ENCODE data around the gene FNDC3B.

The FNDC3B gene

DNA sequence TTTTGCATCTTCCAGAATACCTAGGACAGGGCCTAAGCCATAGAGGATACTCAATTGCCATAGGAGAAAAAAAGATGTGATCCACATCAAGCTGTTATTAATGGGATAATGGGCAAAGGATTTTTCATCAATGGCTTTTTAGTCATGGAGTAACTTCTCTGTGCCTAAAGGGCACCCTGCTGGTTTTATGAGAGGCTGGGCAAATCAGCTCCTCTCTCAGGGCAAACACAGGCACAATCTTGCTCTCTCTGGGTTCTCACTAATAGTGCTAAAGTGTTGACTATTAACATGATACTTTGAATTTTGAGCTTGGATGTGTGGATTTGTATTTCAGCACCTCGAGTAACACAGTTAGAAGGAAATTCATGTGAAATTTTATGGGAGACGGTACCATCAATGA is 341.3 kb downstream of the FNDC3B start:
- Histone ChIP-seq H3K36me3 (ENCODE audit: insufficient read depth, low read length) (peaks cover 28% of the 10 kb centered on the region), H3K4me1 (ENCODE audit: insufficient read depth, low read length) (no peaks in the 10 kb centered on the region), H3K9me3 (ENCODE audit: control insufficient read depth, insufficient read depth, low read length) (no peaks in the 10 kb centered on the region), H3K9ac (ENCODE audit: low read depth, low read length) (no peak overlapping the region)

DNA sequence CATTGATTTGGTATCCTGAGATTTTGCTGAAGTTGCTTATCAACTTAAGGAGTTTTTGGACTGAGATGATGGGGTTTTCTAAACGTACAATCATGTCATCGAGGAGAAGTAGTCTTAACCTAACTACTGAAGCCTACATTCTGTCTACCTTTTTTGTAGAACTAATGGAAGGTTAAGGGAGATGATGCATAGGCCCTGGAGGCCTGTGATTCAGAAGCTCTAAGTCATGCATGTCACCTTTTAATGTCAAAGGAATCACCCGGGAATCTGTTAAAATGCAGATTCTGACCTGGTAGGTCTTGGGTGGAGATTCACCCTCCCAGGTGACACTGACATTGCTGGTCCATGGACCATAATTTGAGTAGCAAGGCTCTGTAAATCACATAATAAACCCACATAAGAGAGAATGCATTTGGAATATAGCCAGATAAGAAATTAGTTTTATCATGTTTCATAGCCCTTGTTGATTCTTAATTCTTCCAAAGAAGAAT is 344.0 kb downstream of the FNDC3B start:
- H3K4me1 ChIP-seq (ENCODE audit: insufficient read depth, low read length) = no peaks in the 10 kb centered on the region
- peaks cover 19% of the 10 kb centered on the region for H3K36me3 ChIP-seq (ENCODE audit: insufficient read depth, low read length)
- no peaks in the 10 kb centered on the region for H3K9me3 ChIP-seq (ENCODE audit: control insufficient read depth, insufficient read depth, low read length)

DNA sequence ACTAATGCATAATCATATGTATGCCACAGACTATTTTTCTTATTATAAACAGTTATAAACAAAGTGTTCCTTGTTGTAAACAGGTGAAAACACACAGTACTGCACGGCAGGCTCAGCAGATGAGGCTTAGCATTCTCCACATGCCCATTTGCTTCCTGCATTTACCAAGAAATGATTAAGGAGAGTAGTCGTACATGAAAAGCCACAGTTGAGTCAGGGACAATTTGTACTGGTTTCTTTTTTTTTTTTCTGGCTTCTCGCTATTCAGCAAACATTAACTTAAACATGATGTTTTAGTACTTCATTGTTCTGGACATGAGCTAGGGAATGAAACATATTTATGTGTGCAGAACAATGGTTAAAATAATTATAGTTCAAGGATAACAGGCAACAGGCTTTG is 345.5 kb downstream of the FNDC3B start:
- Histone ChIP-seq H3K36me3 (ENCODE audit: insufficient read depth, low read length) (0 out of 2 replicates have a peak, but pooled peaks cover 5% of the 10 kb centered on the region), H3K9me3 (ENCODE audit: control insufficient read depth, insufficient read depth, low read length) (no peaks in the 10 kb centered on the region), H3K9ac (ENCODE audit: low read depth, low read length) (no peak overlapping the region), H3K4me1 (ENCODE audit: insufficient read depth, low read length) (no peaks in the 10 kb centered on the region)

More for the DNA sequence above, 344.0 kb downstream of the FNDC3B start:
- no peak overlapping the region for H3K9ac ChIP-seq (ENCODE audit: low read depth, low read length)

DNA sequence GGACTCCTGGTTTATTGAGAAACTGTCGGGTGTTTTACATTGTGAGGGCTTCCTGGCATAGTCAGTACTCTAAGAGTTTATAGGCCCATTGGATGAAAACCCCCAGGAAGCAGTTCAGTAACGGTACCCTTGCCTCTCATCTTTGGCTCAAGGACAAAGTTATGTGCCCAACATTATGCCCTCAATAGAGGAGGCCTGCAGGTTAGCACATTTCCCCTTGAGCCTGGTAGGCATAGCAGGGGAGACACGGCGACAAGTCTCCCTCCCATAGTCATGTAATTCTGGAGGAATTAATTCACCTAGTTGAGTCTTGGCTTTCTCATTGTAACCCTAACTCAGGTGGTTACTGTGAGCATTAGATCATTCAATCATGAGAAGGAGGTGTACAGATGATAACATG is 348.4 kb downstream of the FNDC3B start:
- no peaks in the 10 kb centered on the region for H3K36me3 ChIP-seq (ENCODE audit: insufficient read depth, low read length)
- H3K4me1 ChIP-seq (ENCODE audit: insufficient read depth, low read length) = no peaks in the 10 kb centered on the region
- H3K9ac ChIP-seq (ENCODE audit: low read depth, low read length) = no peak overlapping the region
- no peaks in the 10 kb centered on the region for H3K9me3 ChIP-seq (ENCODE audit: control insufficient read depth, insufficient read depth, low read length)

DNA sequence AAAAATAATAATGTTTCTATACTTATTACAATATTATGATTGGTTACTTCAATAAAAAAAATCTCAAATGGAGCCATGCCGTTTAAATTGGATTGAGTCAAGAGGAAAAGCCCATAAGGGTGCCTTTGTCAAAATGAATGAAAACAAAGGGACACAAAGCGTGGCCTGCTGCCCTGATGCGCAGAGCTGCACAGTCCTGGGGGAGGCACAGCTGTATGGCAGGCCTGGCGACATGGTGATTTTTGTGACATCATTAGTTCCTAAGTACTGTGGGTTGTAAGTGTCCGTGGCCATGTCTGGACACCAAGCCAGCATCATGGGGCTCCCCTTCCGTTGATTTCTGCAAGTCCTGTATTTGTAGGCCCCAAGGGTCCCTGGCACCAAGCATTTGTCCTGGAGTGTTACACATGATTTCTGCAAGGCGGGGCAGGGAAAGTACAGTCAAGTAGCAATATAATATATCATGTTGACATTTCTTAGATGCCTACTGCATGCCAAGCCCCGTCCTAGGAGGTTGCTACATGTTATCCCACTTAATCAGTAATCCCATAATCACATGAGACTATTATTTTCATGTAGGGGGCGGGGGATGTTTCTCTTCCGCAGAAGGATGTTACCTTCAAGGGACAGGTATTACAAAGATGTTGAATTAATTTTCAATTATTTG is 349.2 kb downstream of the FNDC3B start:
- Histone ChIP-seq H3K36me3 (ENCODE audit: insufficient read depth, low read length) (no peaks in the 10 kb centered on the region), H3K9ac (ENCODE audit: low read depth, low read length) (no peak overlapping the region), H3K9me3 (ENCODE audit: control insufficient read depth, insufficient read depth, low read length) (no peaks in the 10 kb centered on the region), H3K4me1 (ENCODE audit: insufficient read depth, low read length) (no peaks in the 10 kb centered on the region)

DNA sequence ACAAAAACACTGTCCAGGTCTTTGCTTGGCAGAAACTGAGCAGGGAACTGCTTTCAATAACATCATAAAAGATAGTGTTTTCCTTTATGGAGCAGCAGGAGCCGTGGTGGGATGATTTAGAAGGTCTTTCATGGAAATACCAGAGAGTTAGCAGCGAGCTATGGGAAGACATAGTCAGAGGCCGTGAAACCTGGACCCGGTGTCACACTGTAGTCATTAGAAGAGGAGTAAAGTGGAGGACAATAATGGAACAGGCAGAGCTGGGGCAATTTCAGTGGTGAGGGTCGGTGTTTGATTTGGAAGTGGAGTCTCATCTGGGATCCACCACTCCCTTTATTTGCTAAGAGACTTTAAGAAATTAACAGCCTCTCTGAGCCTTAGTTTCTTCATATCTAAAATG is 351.4 kb downstream of the FNDC3B start:
- H3K9ac ChIP-seq (ENCODE audit: low read depth, low read length) = no peak overlapping the region
- H3K36me3 ChIP-seq (ENCODE audit: insufficient read depth, low read length) = no peaks in the 10 kb centered on the region
- H3K9me3 ChIP-seq (ENCODE audit: control insufficient read depth, insufficient read depth, low read length) = no peaks in the 10 kb centered on the region
- H3K4me1 ChIP-seq (ENCODE audit: insufficient read depth, low read length) = no peaks in the 10 kb centered on the region

DNA sequence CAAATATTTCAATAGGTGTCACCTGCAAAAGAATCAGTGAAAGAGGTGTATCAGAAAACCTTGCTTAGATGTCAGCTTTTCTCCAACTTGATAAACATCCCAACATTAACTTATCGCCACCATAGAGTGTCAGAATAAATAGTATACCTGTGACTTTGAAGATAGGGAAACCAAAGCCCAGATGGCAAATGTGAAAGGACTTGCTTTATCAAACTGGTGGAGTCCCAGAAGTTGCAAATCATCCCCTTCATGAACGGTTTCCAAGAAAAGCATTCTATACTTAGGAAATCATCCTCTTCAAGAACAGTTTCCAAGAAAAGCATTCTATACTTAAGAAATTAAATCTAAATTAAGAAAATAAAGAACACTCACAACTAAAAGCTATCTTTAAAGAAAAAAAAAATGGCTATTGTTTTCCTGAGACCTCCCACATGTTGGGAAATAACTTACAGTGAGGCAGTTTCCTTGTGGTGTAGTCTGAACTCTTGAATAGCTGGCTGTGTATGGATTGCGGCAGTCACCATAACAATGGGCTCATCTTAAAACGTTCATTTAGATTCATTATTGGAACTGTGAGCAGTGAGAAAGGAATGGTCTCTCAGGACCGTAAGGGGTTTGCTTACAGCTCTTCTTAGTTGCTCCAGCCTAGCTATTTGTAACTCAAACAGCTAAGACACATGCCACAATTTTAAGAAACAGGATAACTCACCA is 352.4 kb downstream of the FNDC3B start:
- Histone ChIP-seq H3K4me1 (ENCODE audit: insufficient read depth, low read length) (no peaks in the 10 kb centered on the region), H3K9me3 (ENCODE audit: control insufficient read depth, insufficient read depth, low read length) (no peaks in the 10 kb centered on the region), H3K36me3 (ENCODE audit: insufficient read depth, low read length) (no peaks in the 10 kb centered on the region; the same call in 1 of the 2 replicates), H3K9ac (ENCODE audit: low read depth, low read length) (no peak overlapping the region)

DNA sequence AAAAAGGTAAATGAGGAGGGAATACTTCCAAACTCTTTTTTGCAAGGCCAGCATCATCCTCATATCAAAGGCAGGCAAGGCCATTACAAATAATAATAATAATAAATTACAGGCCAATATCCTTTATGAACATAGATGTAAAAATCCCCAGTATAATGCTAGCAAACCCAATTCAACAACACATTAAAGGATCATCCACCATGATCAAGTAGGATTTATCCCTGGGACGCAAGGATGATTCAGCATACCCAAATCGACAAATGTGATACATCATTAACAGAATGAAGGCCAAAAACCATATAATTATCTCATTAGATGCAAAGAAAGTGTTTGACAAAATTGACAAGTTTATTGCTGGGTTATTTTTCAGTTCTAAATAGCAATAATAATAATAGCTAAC is 355.3 kb downstream of the FNDC3B start:
- Histone ChIP-seq H3K4me1 (ENCODE audit: insufficient read depth, low read length) (no peaks in the 10 kb centered on the region), H3K9ac (ENCODE audit: low read depth, low read length) (no peak overlapping the region), H3K36me3 (ENCODE audit: insufficient read depth, low read length) (no peaks in the 10 kb centered on the region; the same call in 1 of the 2 replicates), H3K9me3 (ENCODE audit: control insufficient read depth, insufficient read depth, low read length) (no peaks in the 10 kb centered on the region)

DNA sequence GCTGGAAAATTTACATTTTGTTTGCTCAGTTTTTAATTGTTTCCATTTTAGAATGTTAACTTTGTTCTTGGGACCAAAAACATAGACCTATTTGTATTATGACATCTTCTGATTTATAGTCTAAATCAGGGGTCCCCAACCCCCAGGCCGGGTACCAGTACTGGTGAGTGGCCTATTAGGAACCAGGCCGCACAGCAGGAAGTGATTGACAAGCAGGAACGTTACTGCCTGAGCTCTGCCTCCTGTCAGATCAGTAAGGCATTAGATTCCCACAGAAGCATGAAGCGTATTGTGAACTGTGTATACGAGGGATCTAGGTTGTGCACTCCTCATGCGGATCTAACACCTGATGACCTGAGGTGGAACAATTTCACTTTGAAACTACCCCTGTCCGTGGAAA is 357.0 kb downstream of the FNDC3B start:
- H3K4me1 ChIP-seq (ENCODE audit: insufficient read depth, low read length) = no peaks in the 10 kb centered on the region
- no peak overlapping the region for H3K9ac ChIP-seq (ENCODE audit: low read depth, low read length)
- no peaks in the 10 kb centered on the region; the same call in 1 of the 2 replicates for H3K36me3 ChIP-seq (ENCODE audit: insufficient read depth, low read length)
- H3K9me3 ChIP-seq (ENCODE audit: control insufficient read depth, insufficient read depth, low read length) = no peaks in the 10 kb centered on the region

DNA sequence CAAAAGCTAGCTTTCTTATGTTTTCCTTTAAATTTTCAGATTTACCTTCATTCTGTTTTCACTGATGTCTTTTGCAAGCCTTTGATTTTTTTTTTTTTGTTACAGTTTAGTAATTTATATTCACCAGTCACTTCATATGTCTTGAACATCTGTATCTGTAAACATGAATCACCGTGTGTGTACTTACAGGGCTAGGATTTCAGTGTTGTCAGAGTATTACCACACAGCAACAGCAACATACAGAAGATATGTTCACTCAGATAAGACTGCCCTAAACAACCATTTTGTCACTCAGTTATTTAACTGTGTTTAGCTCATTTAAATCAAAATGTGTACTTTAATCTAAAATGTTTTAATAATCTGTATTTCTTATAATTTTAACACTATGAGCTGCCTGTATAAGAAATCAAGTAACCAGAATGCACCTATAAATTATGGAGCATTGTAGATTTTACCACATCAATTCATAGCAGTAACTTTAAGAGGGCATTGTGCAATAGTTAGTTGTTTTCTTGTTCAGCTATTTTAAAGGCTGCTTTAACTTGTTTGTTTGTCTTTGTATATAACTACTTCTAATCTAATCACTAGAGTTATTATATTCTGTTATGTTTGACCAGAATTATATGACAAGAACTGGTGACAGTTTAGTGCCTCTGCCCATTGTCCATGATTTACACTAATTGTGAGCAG is 358.5 kb downstream of the FNDC3B start:
- Histone ChIP-seq H3K9ac (ENCODE audit: low read depth, low read length) (no peak overlapping the region), H3K36me3 (ENCODE audit: insufficient read depth, low read length) (no peaks in the 10 kb centered on the region; the same call in 1 of the 2 replicates), H3K4me1 (ENCODE audit: insufficient read depth, low read length) (no peaks in the 10 kb centered on the region), H3K9me3 (ENCODE audit: control insufficient read depth, insufficient read depth, low read length) (no peaks in the 10 kb centered on the region)

DNA sequence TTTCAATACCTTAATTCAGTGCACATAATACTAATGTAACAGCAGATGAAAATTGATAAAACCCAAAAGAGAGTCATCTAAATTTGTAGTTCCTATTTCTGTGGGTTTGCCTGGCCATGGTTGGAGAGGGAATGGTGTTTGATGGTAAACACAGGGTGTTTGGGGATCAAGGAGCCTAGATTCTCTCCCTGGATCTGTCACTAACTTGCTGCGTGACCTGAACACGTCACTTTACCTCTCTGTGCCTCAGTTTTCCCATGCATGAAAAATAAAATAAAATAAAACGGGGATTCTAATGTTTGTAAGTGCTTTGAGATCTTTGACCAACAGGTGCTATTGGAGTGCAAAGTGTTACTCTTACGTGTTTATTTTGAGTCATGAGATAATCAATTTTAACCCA is 359.1 kb downstream of the FNDC3B start:
- Histone ChIP-seq H3K9me3 (ENCODE audit: control insufficient read depth, insufficient read depth, low read length) (no peaks in the 10 kb centered on the region), H3K9ac (ENCODE audit: low read depth, low read length) (no peak overlapping the region), H3K36me3 (ENCODE audit: insufficient read depth, low read length) (no peaks in the 10 kb centered on the region; the same call in 1 of the 2 replicates), H3K4me1 (ENCODE audit: insufficient read depth, low read length) (no peaks in the 10 kb centered on the region)

DNA sequence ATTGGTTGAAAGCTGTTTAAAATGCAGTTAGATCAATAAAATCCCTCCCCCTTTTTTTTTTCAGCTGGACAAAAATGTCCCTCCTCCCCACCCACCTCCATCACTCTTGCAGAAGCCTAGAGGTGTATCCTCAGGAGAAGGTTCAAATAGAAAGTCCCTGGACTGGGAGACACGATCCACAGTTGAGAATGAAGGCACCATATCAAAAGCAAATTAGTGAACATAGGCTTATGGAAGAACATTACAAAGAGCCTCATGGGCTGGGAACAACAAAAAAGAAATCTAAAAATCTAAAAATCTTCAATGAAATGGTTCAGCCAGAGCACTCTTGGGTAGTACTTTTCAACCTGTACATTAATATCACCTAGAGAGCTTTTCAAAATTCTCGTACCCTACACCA is 362.7 kb downstream of the FNDC3B start:
- Histone ChIP-seq H3K36me3 (ENCODE audit: insufficient read depth, low read length) (no peaks in the 10 kb centered on the region; the same call in 1 of the 2 replicates), H3K9me3 (ENCODE audit: control insufficient read depth, insufficient read depth, low read length) (no peaks in the 10 kb centered on the region), H3K9ac (ENCODE audit: low read depth, low read length) (no peak overlapping the region), H3K4me1 (ENCODE audit: insufficient read depth, low read length) (no peaks in the 10 kb centered on the region)

DNA sequence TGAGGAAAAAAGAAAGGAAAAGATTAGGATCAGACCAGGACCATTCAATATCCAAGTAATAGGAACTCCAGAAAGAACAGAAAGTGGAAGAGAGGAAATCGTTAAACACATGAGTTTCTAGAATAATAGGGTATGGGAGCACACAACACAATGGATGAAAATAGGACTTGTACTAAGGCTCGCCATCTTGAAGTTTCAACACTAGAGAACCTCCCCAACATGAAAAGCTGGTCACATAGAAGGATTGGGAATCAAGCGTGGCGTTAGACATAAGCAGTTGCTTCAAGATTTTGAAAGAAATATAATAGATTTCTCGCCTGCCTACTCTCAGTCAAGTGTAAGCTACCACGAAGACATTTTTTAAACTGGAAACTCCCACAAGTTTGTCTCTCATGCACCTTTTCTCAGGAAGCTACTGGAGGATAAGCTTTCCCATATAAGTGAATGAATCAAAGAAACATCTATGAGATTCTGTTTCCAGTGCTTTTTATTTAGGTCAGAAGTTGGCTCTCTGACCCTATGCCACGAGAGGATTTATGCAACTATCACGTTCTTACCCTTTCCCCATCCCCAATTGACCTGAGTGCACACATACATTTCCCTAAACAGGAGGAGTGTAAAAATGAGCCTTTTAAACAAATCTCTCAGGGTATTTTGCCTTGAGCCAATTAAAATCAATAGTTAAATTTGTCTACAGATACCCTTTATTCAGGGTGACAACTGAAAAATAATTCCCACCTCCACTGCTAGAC is 363.7 kb downstream of the FNDC3B start:
- Histone ChIP-seq H3K4me1 (ENCODE audit: insufficient read depth, low read length) (no peaks in the 10 kb centered on the region), H3K9ac (ENCODE audit: low read depth, low read length) (no peak overlapping the region), H3K36me3 (ENCODE audit: insufficient read depth, low read length) (no peaks in the 10 kb centered on the region; the same call in 1 of the 2 replicates), H3K9me3 (ENCODE audit: control insufficient read depth, insufficient read depth, low read length) (no peaks in the 10 kb centered on the region)
